HCT116 (cell line): ENCODE data around the gene ABCC11. TPM values are rescaled to one million over a fixed set of nuclear protein-coding genes. Genes with fewer than 3 reads are reported as not detected.

Experiments
- ATAC-seq: fragments of 200-7000 bp; cut with Tn5 transposase; 2 replicates; pipeline ENCODE4 v1.9.1; 2020; ENCODE audit warnings: mild to moderate bottlenecking, moderate library complexity
- BruUV-seq: library from RNA; stranded (reverse); fragments of 400-500 nt; replicated peaks from 2 replicates; lab custom pipeline; 2021; lab: Mats Ljungman, UMichigan
- CTCF ChIA-PET: fragments of 300-600 bp; sonication (Branson Sonifier 250); formaldehyde crosslinking; loops from one replicate; lab custom pipeline; 2021; ENCODE audit warnings: antibody characterized with exemption; lab: Charles Lee
- POLR2A ChIA-PET: fragments of 300-600, 350-600 bp; sonication (Branson Sonifier 250); formaldehyde crosslinking; loops from one replicate; lab custom pipeline; 2021; ENCODE audit warnings: antibody characterized with exemption; lab: Charles Lee
- RAD21 ChIA-PET, 2 experiments: fragments of 300-600 bp; sonication (Branson Sonifier 250); formaldehyde crosslinking; loops; one replicate each; lab custom pipeline; 2023; ENCODE audit warnings: low total read pairs in 2 of 2; ENCODE audit not compliant: uncharacterized antibody in 2 of 2, unreplicated experiment in 2 of 2, low non-redundant PET in 1 of 2; lab: Charles Lee
- DNase-seq: peaks from one replicate; pipeline ENCODE4 v3.0.0-alpha.2; 2010; ENCODE audit warnings: low read depth, low spot score
- H2AFZ ChIP-seq: fragments of 200-600 bp; shearing (Covaris generic), sonication (generic); 2 replicates; pipeline ENCODE4 v1.6.1; 2017; ENCODE audit warnings: low read depth, mixed run types, mixed read lengths, antibody characterized with exemption, low read length; ENCODE audit not compliant: poor library complexity, severe bottlenecking
- H3K27ac ChIP-seq: 2 replicates; pipeline ENCODE4 v1.5.1; 2012; ENCODE audit warnings: low read depth, low read length
- H3K27me3 ChIP-seq: fragments of 200-600 bp; sonication (generic); 2 replicates; pipeline ENCODE4 v1.6.1; 2016; ENCODE audit warnings: mixed run types, low read length, mixed read lengths; ENCODE audit not compliant: insufficient read depth
- H3K36me3 ChIP-seq, 2 experiments: fragments of 200-500 bp in 1 of 2; fragments of 200-600 bp in 1 of 2; sonication (Bioruptor generic) in 1 of 2; sonication (generic) in 1 of 2; 2 replicates each; pipeline versions ENCODE4 v1.5.1 to v1.6.1; 2014 to 2016; ENCODE audit warnings: low read length in 2 of 2, inconsistent platforms in 1 of 2, mixed read lengths in 1 of 2, mixed run types in 1 of 2; ENCODE audit not compliant: insufficient read depth in 2 of 2, control insufficient read depth in 1 of 2
- H3K4me1 ChIP-seq, 2 experiments: fragments of 200-600 bp in 1 of 2; sonication (generic) in 1 of 2; 2 replicates each; pipeline versions ENCODE4 v1.5.1 to v1.6.1; 2012 to 2017; ENCODE audit warnings: low read length in 2 of 2, inconsistent platforms in 1 of 2, mild to moderate bottlenecking in 1 of 2, mixed read lengths in 1 of 2, mixed run types in 1 of 2, moderate library complexity in 1 of 2; ENCODE audit not compliant: insufficient read depth in 2 of 2, control insufficient read depth in 1 of 2
- H3K4me2 ChIP-seq: fragments of 200-600 bp; sonication (generic); 2 replicates; pipeline ENCODE4 v1.6.1; 2017; ENCODE audit warnings: mixed run types, low read length, mixed read lengths
- H3K4me3 ChIP-seq, 2 experiments: fragments of 200-600 bp in 1 of 2; sonication (generic) in 1 of 2; replicated peaks in 1 of 2; 2 replicates each; pipeline ENCODE4 v1.5.1; 2011 to 2016; ENCODE audit warnings: low read length in 2 of 2, control low read depth in 1 of 2, low read depth in 1 of 2, mild to moderate bottlenecking in 1 of 2, mixed read lengths in 1 of 2, mixed run types in 1 of 2
- H3K79me2 ChIP-seq: fragments of 200-600 bp; sonication (generic); 2 replicates; pipeline ENCODE4 v1.6.1; 2017; ENCODE audit warnings: mild to moderate bottlenecking, mixed run types, low read length, moderate library complexity, mixed read lengths; ENCODE audit not compliant: insufficient read depth
- H3K9ac ChIP-seq: fragments of 200-600 bp; sonication (generic); 2 replicates; pipeline ENCODE4 v1.6.1; 2016; ENCODE audit warnings: low read length, mixed read lengths
- H3K9me2 ChIP-seq: fragments of 200-600 bp; sonication (generic), shearing (Covaris generic); 2 replicates; pipeline ENCODE4 v1.6.1; 2017; ENCODE audit warnings: mixed run types, mild to moderate bottlenecking, moderate library complexity; ENCODE audit not compliant: insufficient read depth
- H3K9me3 ChIP-seq, 2 experiments: fragments of 200-500 bp in 1 of 2; fragments of 200-600 bp in 1 of 2; sonication (Bioruptor generic) in 1 of 2; sonication (generic) in 1 of 2; 2 replicates each; pipeline ENCODE4 v1.6.1; 2014 to 2017; ENCODE audit warnings: low read length in 2 of 2, mixed read lengths in 2 of 2, inconsistent platforms in 1 of 2, low read depth in 1 of 2, mild to moderate bottlenecking in 1 of 2, mixed run types in 1 of 2, moderate library complexity in 1 of 2; ENCODE audit not compliant: control insufficient read depth in 1 of 2, insufficient read depth in 1 of 2
- H4K20me1 ChIP-seq: fragments of 200-600 bp; sonication (generic), shearing (Covaris generic); 2 replicates; pipeline ENCODE4 v1.6.1; 2017; ENCODE audit warnings: mixed run types, mild to moderate bottlenecking, moderate library complexity; ENCODE audit not compliant: insufficient read depth
- CBX3 ChIP-seq: IDR thresholded peaks from 2 replicates; pipeline ENCODE4 v1.6.1; 2012; ENCODE audit warnings: low read depth
- EZH2 ChIP-seq: fragments of 200-600 bp; sonication (generic); IDR thresholded peaks from 2 replicates; pipeline ENCODE4 v1.6.1; 2017; ENCODE audit warnings: antibody characterized with exemption, mixed run types
- EZH2phosphoT487 ChIP-seq: fragments of 200-600 bp; IDR thresholded peaks from 2 replicates; pipeline ENCODE4 v1.6.1; 2018; ENCODE audit warnings: antibody characterized with exemption, borderline replicate concordance
- FOSL1 ChIP-seq: IDR thresholded peaks from 2 replicates; pipeline ENCODE4 v1.6.1; 2012; ENCODE audit warnings: low read depth
- POLR2AphosphoS5 ChIP-seq: IDR thresholded peaks from 2 replicates; pipeline ENCODE4 v1.6.1; 2011; ENCODE audit warnings: mild to moderate bottlenecking, low read depth, low read length, moderate library complexity
- RAD21 ChIP-seq: IDR thresholded peaks from 2 replicates; pipeline ENCODE4 v1.6.1; 2012; ENCODE audit warnings: low read depth, mild to moderate bottlenecking
- REST ChIP-seq: IDR thresholded peaks from 2 replicates; pipeline ENCODE4 v1.6.1; 2012; ENCODE audit warnings: low read depth
- SP1 ChIP-seq: IDR thresholded peaks from 2 replicates; pipeline ENCODE4 v1.6.1; 2012; ENCODE audit warnings: low read depth
- SRF ChIP-seq: IDR thresholded peaks from 2 replicates; pipeline ENCODE4 v1.6.1; 2012; ENCODE audit warnings: low read depth
- TCF7L2 ChIP-seq: IDR thresholded peaks from 2 replicates; pipeline ENCODE4 v1.7.0; 2011; ENCODE audit warnings: borderline replicate concordance, inconsistent platforms; ENCODE audit not compliant: insufficient read depth, insufficient read length; ENCODE audit errors: extremely low read depth
- intact Hi-C: fragments of 100-400 bp; cut with micrococcal nuclease; formaldehyde crosslinking; loops from 2 replicates; pipeline ENCODE4 v1.10.0; 2022
- total RNA-seq: library from RNA; stranded (reverse); gene quantifications from one replicate; pipeline ENCODE4 v1.2.1, GENCODE V29; 2021; ENCODE audit not compliant: unreplicated experiment
- TF ChIP-seq, protein P1 (sequence below): IDR thresholded peaks from 2 replicates; pipeline ENCODE4 v1.6.1; 2011; ENCODE audit warnings: mild to moderate bottlenecking, low read length, moderate library complexity; ENCODE audit not compliant: insufficient replicate concordance; ENCODE audit errors: extremely low read depth
- TF ChIP-seq, protein P2 (sequence below): IDR thresholded peaks from 2 replicates; pipeline ENCODE4 v1.6.1; 2012

The ABCC11 gene
- total RNA-seq, 1 experiment from 2014 or later, result 0.54 TPM

DNA sequence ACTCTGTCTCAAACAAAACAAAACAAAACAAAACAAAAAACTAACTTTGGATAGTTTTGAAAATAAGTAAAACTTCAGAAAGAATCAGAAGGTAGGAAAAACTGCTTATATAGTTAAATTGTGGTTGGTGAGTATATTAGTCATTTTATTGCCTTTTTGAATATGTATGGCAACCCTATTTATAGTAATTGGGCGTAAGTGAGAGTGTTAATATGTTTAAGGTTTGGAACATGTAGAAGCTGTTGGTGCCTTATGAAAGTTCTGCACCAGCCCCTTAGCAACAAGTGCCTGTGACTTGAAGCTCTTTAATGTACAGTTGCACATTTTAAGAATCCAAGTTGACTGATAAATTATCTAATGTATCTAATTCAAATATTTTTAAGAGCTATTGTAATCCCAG lies 47.4 kb upstream of the ABCC11 start (continued):
- TF ChIP-seq, protein P1, sequence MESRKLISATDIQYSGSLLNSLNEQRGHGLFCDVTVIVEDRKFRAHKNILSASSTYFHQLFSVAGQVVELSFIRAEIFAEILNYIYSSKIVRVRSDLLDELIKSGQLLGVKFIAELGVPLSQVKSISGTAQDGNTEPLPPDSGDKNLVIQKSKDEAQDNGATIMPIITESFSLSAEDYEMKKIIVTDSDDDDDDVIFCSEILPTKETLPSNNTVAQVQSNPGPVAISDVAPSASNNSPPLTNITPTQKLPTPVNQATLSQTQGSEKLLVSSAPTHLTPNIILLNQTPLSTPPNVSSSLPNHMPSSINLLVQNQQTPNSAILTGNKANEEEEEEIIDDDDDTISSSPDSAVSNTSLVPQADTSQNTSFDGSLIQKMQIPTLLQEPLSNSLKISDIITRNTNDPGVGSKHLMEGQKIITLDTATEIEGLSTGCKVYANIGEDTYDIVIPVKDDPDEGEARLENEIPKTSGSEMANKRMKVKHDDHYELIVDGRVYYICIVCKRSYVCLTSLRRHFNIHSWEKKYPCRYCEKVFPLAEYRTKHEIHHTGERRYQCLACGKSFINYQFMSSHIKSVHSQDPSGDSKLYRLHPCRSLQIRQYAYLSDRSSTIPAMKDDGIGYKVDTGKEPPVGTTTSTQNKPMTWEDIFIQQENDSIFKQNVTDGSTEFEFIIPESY, result no peak
- TF ChIP-seq EZH2 (no peak), SRF (no peak), RAD21 (no peak), POLR2AphosphoS5 (no peak), FOSL1 (no peak)
- TF ChIP-seq, protein P2, sequence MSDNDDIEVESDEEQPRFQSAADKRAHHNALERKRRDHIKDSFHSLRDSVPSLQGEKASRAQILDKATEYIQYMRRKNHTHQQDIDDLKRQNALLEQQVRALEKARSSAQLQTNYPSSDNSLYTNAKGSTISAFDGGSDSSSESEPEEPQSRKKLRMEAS, result no peak

DNA sequence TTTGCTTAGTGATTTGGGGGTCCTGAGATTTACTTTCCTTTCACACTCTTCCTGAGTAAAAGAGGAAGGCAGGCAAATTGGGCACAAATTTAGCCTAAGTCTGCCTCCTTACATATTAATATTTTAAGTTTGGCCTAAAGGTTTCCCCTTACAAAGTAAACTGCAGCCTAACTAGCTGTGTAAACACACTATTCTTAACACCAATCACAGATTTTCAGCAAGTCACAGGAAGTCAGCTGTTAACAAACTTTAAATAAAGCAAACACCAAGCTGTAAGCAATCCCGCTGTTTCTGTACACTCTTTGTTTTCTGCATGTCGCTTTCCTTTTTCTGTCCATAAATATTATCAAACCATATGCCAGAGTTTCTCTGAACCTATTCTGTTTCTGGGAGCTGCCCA lies 45.1 kb upstream of the ABCC11 start:
- Histone ChIP-seq H3K4me3 (no peak overlapping the region), H3K36me3 (peaks cover 0 to 11% of the 10 kb centered on the region in 2 experiments; a peak in 1 of 4 replicates), H3K4me1 (peaks cover 8 to 16% of the 10 kb centered on the region in 2 experiments), H3K9me3 (no peaks in the 10 kb centered on the region), H3K9ac (no peak overlapping the region), H4K20me1 (no peaks in the 10 kb centered on the region), H2AFZ (no peak overlapping the region), H3K4me2 (no peak overlapping the region), H3K79me2 (0 out of 2 replicates have a peak, but pooled peaks cover 4% of the 10 kb centered on the region), H3K9me2 (no peaks in the 10 kb centered on the region), H3K27ac (no peak overlapping the region), H3K27me3 (no peaks in the 10 kb centered on the region)
- RAD21 ChIA-PET, result no interaction called here
- intact Hi-C loops, result no loop called here
- ATAC-seq (no peak), DNase-seq (no peak)
- CTCF ChIA-PET, result no interaction called here
- TF ChIP-seq TCF7L2 (no peak), REST (no peak), SP1 (no peak), EZH2phosphoT487 (no peak), CBX3 (no peak)
- BruUV-seq, result no TSS peak
- POLR2A ChIA-PET, result no interaction called here
